Stomach (tissue), 9 donors: ENCODE data around the gene SEBOX. TPM values are rescaled to one million over a fixed set of nuclear protein-coding genes. Genes with fewer than 3 reads are reported as not detected.

Source experiments
- DNase-seq, 2 donors: peaks; one replicate each; pipeline versions ENCODE4 v3.0.0 to v3.0.0-alpha.2; 2013 to 2019
- H3K27ac ChIP-seq, 5 donors: fragments of 200-600 bp in 4 of 5; sonication (generic) in 4 of 5; one replicate each; pipeline ENCODE4 v1.5.1; 2013 to 2019; ENCODE audit warnings: mild to moderate bottlenecking in 1 of 5, moderate library complexity in 1 of 5
- H3K27me3 ChIP-seq, 3 donors: fragments of 200-600 bp; sonication (generic); one replicate each; pipeline ENCODE4 v1.5.1; 2017 to 2019; ENCODE audit warnings: mixed run types in 1 of 3
- H3K36me3 ChIP-seq, 4 donors: fragments of 200-600 bp; sonication (generic); 1 replicate in 3 of 4; 2 replicates in 1 of 4; pipeline ENCODE4 v1.5.1; 2016 to 2019
- H3K4me1 ChIP-seq, 4 donors: fragments of 200-600 bp; sonication (generic); one replicate each; pipeline ENCODE4 v1.5.1; 2016 to 2019
- H3K4me3 ChIP-seq, 4 donors: fragments of 200-600 bp; sonication (generic) in 3 of 4; one replicate each; pipeline ENCODE4 v1.5.1; 2016 to 2019; ENCODE audit warnings: mild to moderate bottlenecking in 1 of 4
- H3K9me3 ChIP-seq, 4 donors: fragments of 200-600 bp; sonication (generic); one replicate each; pipeline ENCODE4 v1.5.1; 2016 to 2019
- CTCF ChIP-seq, 7 experiments: fragments of 450-650 bp in 4 of 7; fragments of 200-600 bp in 3 of 7; sonication (generic) in 3 of 7; IDR thresholded peaks; one replicate each; pipeline ENCODE4 v1.5.1; 2016 to 2019; ENCODE audit warnings: antibody characterized with exemption in 7 of 7, control low read depth in 2 of 7, mild to moderate bottlenecking in 1 of 7
- EP300 ChIP-seq: sonication (generic); formaldehyde crosslinking; IDR thresholded peaks from one replicate; pipeline ENCODE4 v1.6.1; 2017; ENCODE audit warnings: antibody characterized with exemption
- POLR2A ChIP-seq, 4 donors: fragments of 450-650 bp; IDR thresholded peaks; one replicate each; pipeline ENCODE4 v1.6.1; 2016; ENCODE audit warnings: antibody characterized with exemption in 4 of 4, control low read depth in 2 of 4, mild to moderate bottlenecking in 1 of 4, moderate library complexity in 1 of 4
- POLR2AphosphoS5 ChIP-seq, 3 donors: sonication (generic); formaldehyde crosslinking; IDR thresholded peaks; one replicate each; pipeline ENCODE4 v1.6.1; 2016; ENCODE audit warnings: antibody characterized with exemption in 3 of 3
- WGBS, 5 donors: extraction: QIAGEN DNeasy Blood & Tissue Kit in 3 of 5; methylation state at CpG; one replicate each; pipeline versions ENCODE4 v1.1.5 to v1.1.7; 2013 to 2018; 5-methylcytosine and 5-hydroxymethylcytosine counted together
- intact Hi-C: fragments of 100-400 bp; cut with DNase I; formaldehyde crosslinking; loops from one replicate; pipeline ENCODE4 v1.15.1; 2023; ENCODE audit warnings: low total_unique reads
- polyA plus RNA-seq, 3 donors: library from polyadenylated mRNA; stranded (reverse); fragments of 200-250 nt; gene quantifications; one replicate each; pipeline ENCODE4 v1.2.3, GENCODE V29; 2013
- total RNA-seq, 5 donors: library from RNA; depleted of rRNA; stranded (reverse); fragments of >200 nt; gene quantifications; one replicate each; pipeline versions ENCODE4 v1.1.0 to v1.2.3, GENCODE V29; 2014 to 2016
- donor health status: healthy with polysubstance abuse.
- donor health status: Bipolar disorder and iron deficiency.
- donor health status: healthy.

The SEBOX gene
- total and polyA plus RNA-seq, 8 donors = not detected

- H3K4me3 ChIP-seq = no peak overlapping the region
- H3K27me3 ChIP-seq = no peaks in the 10 kb centered on the region
- intact Hi-C loops = no loop called here
- TF ChIP-seq EP300 (no peak), CTCF (IDR thresholded peaks at IDR 0.05) (no peak), POLR2A (IDR thresholded peaks at IDR 0.05) (no peak), POLR2AphosphoS5 (IDR thresholded peaks at IDR 0.05) (no peak)
- H3K36me3 ChIP-seq = peaks cover 36 to 63% (median 59%) of the 10 kb centered on the region in 4 donors
- 77 to 93% (median 85%) methylated on average over 9 of the region's 9 CpGs for WGBS, 5 donors
- peak in 1 of 2 donors; percentile 16 for DNase-seq
- peak overlapping the region; percentile 12 to 81 (median 68) for H3K27ac ChIP-seq
- peaks cover 16 to 54% (median 26%) of the 10 kb centered on the region in 4 donors for H3K4me1 ChIP-seq
- no peaks in the 10 kb centered on the region for H3K9me3 ChIP-seq
Observed at GRCh38 chr17:28327031-28327607, 37.9 kb downstream of the SEBOX start.

GRCh38 chr17:28326114-28326513 is 38.9 kb downstream of the SEBOX start:
- WGBS, 5 donors = 31 to 61% (median 35%) methylated on average over 7 of the region's 7 CpGs
- H3K9me3 ChIP-seq = no peaks in the 10 kb centered on the region
- DNase-seq = peak; percentile 52 to 84
- H3K27me3 ChIP-seq = no peaks in the 10 kb centered on the region
- H3K4me1 ChIP-seq = peaks cover 15 to 58% (median 27%) of the 10 kb centered on the region in 4 donors
- TF ChIP-seq POLR2AphosphoS5 (IDR thresholded peaks at IDR 0.05) (peak in 1 of 3 donors; percentile 36), POLR2A (IDR thresholded peaks at IDR 0.05) (no peak)
- H3K4me3 ChIP-seq = no peak overlapping the region
- intact Hi-C loops = no loop called here
- peak overlapping the region; percentile 42 to 81 (median 68) for H3K27ac ChIP-seq
- H3K36me3 ChIP-seq = peaks cover 31 to 53% (median 50%) of the 10 kb centered on the region in 4 donors

GRCh38 chr17:28325211-28325610 is 39.8 kb downstream of the SEBOX start:
- Histone ChIP-seq H3K27me3 (no peaks in the 10 kb centered on the region), H3K4me1 (peaks cover 19 to 67% (median 28%) of the 10 kb centered on the region in 4 donors), H3K9me3 (no peaks in the 10 kb centered on the region), H3K36me3 (peaks cover 27 to 44% (median 41%) of the 10 kb centered on the region in 4 donors), H3K4me3 (no peak overlapping the region), H3K27ac (peak overlapping the region; percentile 41 to 81 (median 68))
- intact Hi-C loops = no loop called here
- no peak for TF ChIP-seq POLR2A (IDR thresholded peaks at IDR 0.05)
- WGBS, 5 donors = 48 to 60% (median 53%) methylated on average over 5 of the region's 5 CpGs
- no peak for DNase-seq

GRCh38 chr17:28324781-28325180 is 40.2 kb downstream of the SEBOX start:
- intact Hi-C loops = no loop called here
- peaks cover 27 to 40% (median 37%) of the 10 kb centered on the region in 4 donors for H3K36me3 ChIP-seq
- peak overlapping the region; percentile 64 to 81 (median 68) for H3K27ac ChIP-seq
- peaks cover 24 to 72% (median 30%) of the 10 kb centered on the region in 4 donors for H3K4me1 ChIP-seq
- no peak overlapping the region for H3K4me3 ChIP-seq
- TF ChIP-seq CTCF (IDR thresholded peaks at IDR 0.05) (no peak), EP300 (no peak), POLR2A (IDR thresholded peaks at IDR 0.05) (no peak), POLR2AphosphoS5 (IDR thresholded peaks at IDR 0.05) (no peak)
- H3K27me3 ChIP-seq = no peaks in the 10 kb centered on the region
- 43 to 63% (median 52%) methylated on average over 3 of the region's 3 CpGs for WGBS, 5 donors
- no peak for DNase-seq
- no peaks in the 10 kb centered on the region for H3K9me3 ChIP-seq

- WGBS, 5 donors = 28 to 63% (median 50%) methylated on average over 5 of the region's 5 CpGs
- peak overlapping the region; percentile 64 to 81 (median 68) for H3K27ac ChIP-seq
- H3K4me3 ChIP-seq = no peak overlapping the region
- peaks cover 23 to 35% (median 32%) of the 10 kb centered on the region in 4 donors for H3K36me3 ChIP-seq
- H3K4me1 ChIP-seq = peaks cover 25 to 76% (median 34%) of the 10 kb centered on the region in 4 donors
- no peaks in the 10 kb centered on the region for H3K9me3 ChIP-seq
- TF ChIP-seq EP300 = no peak
- TF ChIP-seq POLR2A (IDR thresholded peaks at IDR 0.05) = no peak
- TF ChIP-seq CTCF (IDR thresholded peaks at IDR 0.05) = no peak
- TF ChIP-seq POLR2AphosphoS5 (IDR thresholded peaks at IDR 0.05) = peak in 1 of 3 donors; percentile 46
- DNase-seq = peak in 1 of 2 donors; percentile 61
- intact Hi-C loops = no loop called here
- H3K27me3 ChIP-seq = no peaks in the 10 kb centered on the region
Observed at GRCh38 chr17:28324267-28324745, 40.7 kb downstream of the SEBOX start.
